IMR-90 (cell line): Measurements from ENCODE around the gene PHF11. TPM values are rescaled to one million over a fixed set of nuclear protein-coding genes. Genes with fewer than 3 reads are reported as not detected.

Experiments used
- ATAC-seq: fragments of 200-7000 bp; cut with Tn5 transposase; 2 replicates; pipeline ENCODE4 v1.9.1; 2020; ENCODE audit warnings: low read depth, mild to moderate bottlenecking, moderate library complexity
- BruUV-seq: library from RNA; stranded (reverse); fragments of 400-500 nt; replicated peaks from 2 replicates; lab custom pipeline; 2021; lab: Mats Ljungman, UMichigan
- CTCF ChIA-PET: fragments of 300-600 bp; formaldehyde crosslinking; extraction: SDS; loops from one replicate; lab custom pipeline; 2021; ENCODE audit warnings: antibody characterized with exemption; lab: Yijun Ruan, JAX
- POLR2A ChIA-PET: fragments of 300-600 bp; sonication (Branson Sonifier 250); formaldehyde crosslinking; loops from one replicate; lab custom pipeline; 2022; ENCODE audit warnings: antibody characterized with exemption; ENCODE audit not compliant: unreplicated experiment; lab: Charles Lee
- DNase-seq: peaks from one replicate; pipeline ENCODE4 v3.0.0; 2013
- H2AFZ ChIP-seq: replicated peaks from 2 replicates; pipeline ENCODE3; 2013; ENCODE audit warnings: low read length, mild to moderate bottlenecking; ENCODE audit not compliant: poor library complexity
- H2AK5ac ChIP-seq: 2 replicates; pipeline ENCODE4 v1.6.1; 2013; ENCODE audit warnings: low read depth, low read length, inconsistent platforms
- H2AK9ac ChIP-seq: replicated peaks from 2 replicates; pipeline ENCODE3; 2013; ENCODE audit warnings: mild to moderate bottlenecking, low read depth, low read length, moderate library complexity; ENCODE audit not compliant: poor library complexity
- H2BK120ac ChIP-seq: 2 replicates; pipeline ENCODE4 v1.6.1; 2013; ENCODE audit warnings: low read depth, low read length, inconsistent platforms
- H2BK15ac ChIP-seq: 3 replicates; pipeline ENCODE4 v1.6.1; 2013; ENCODE audit warnings: low read depth, low read length, inconsistent platforms
- H2BK20ac ChIP-seq: 2 replicates; pipeline ENCODE4 v1.6.1; 2013; ENCODE audit warnings: low read depth, mild to moderate bottlenecking, inconsistent platforms, low read length, moderate library complexity
- H2BK5ac ChIP-seq: 2 replicates; pipeline ENCODE4 v1.6.1; 2013; ENCODE audit warnings: mild to moderate bottlenecking, low read depth, low read length, inconsistent platforms; ENCODE audit not compliant: poor library complexity, severe bottlenecking
- H3K14ac ChIP-seq: replicated peaks from 2 replicates; pipeline ENCODE4 v1.6.1; 2013; ENCODE audit warnings: low read depth, low read length, inconsistent platforms
- H3K18ac ChIP-seq: 2 replicates; pipeline ENCODE4 v1.6.1; 2013; ENCODE audit warnings: low read depth, low read length, control low read depth
- H3K23ac ChIP-seq: 2 replicates; pipeline ENCODE4 v1.6.1; 2013; ENCODE audit warnings: low read depth, low read length, inconsistent platforms
- H3K27ac ChIP-seq: 2 replicates; pipeline ENCODE4 v1.5.1; 2013; ENCODE audit warnings: mild to moderate bottlenecking, control low read depth, low read length; ENCODE audit not compliant: insufficient read depth
- H3K27me3 ChIP-seq: 2 replicates; pipeline ENCODE4 v1.6.1; 2013; ENCODE audit warnings: low read length; ENCODE audit not compliant: control insufficient read depth, insufficient read depth
- H3K36me3 ChIP-seq: 2 replicates; pipeline ENCODE4 v1.6.1; 2013; ENCODE audit warnings: low read length, mixed read lengths; ENCODE audit not compliant: control insufficient read depth, insufficient read depth
- H3K4ac ChIP-seq: 2 replicates; pipeline ENCODE4 v1.6.1; 2013; ENCODE audit warnings: low read depth, low read length, inconsistent platforms
- H3K4me1 ChIP-seq: 2 replicates; pipeline ENCODE4 v1.6.1; 2013; ENCODE audit warnings: low read length, mixed read lengths; ENCODE audit not compliant: control insufficient read depth, insufficient read depth
- H3K4me2 ChIP-seq: 2 replicates; pipeline ENCODE4 v1.6.1; 2013; ENCODE audit warnings: low read depth, mild to moderate bottlenecking, control low read depth, low read length, moderate library complexity
- H3K4me3 ChIP-seq: 2 replicates; pipeline ENCODE4 v1.5.1; 2013; ENCODE audit warnings: low read depth, mild to moderate bottlenecking, control low read depth, low read length, moderate library complexity; ENCODE audit not compliant: insufficient read depth
- H3K56ac ChIP-seq: 2 replicates; pipeline ENCODE4 v1.6.1; 2013; ENCODE audit warnings: low read length, inconsistent platforms; ENCODE audit not compliant: insufficient read depth; ENCODE audit errors: extremely low read depth
- H3K79me1 ChIP-seq, 2 experiments: 2 replicates each; pipeline ENCODE4 v1.6.1; 2013; ENCODE audit warnings: low read length in 2 of 2, inconsistent platforms in 1 of 2, low read depth in 1 of 2
- H3K9ac ChIP-seq: 2 replicates; pipeline ENCODE4 v1.6.1; 2013; ENCODE audit warnings: low read depth, low read length, control low read depth
- H3K9me1 ChIP-seq: 2 replicates; pipeline ENCODE4 v1.6.1; 2013; ENCODE audit warnings: low read length, inconsistent platforms; ENCODE audit not compliant: insufficient read depth
- H3K9me3 ChIP-seq: 2 replicates; pipeline ENCODE4 v1.6.1; 2013; ENCODE audit warnings: low read length; ENCODE audit not compliant: control insufficient read depth, insufficient read depth
- H4K20me1 ChIP-seq: 2 replicates; pipeline ENCODE4 v1.6.1; 2013; ENCODE audit warnings: low read length, inconsistent platforms; ENCODE audit not compliant: insufficient read depth
- H4K5ac ChIP-seq: 2 replicates; pipeline ENCODE4 v1.6.1; 2013; ENCODE audit warnings: mild to moderate bottlenecking, low read depth, low read length, control low read depth
- H4K8ac ChIP-seq, 2 experiments: 2 replicates each; pipeline ENCODE4 v1.6.1; 2013; ENCODE audit warnings: low read depth in 2 of 2, low read length in 2 of 2, control low read depth in 1 of 2, inconsistent platforms in 1 of 2
- H4K91ac ChIP-seq: 2 replicates; pipeline ENCODE4 v1.6.1; 2013; ENCODE audit warnings: low read depth, low read length, inconsistent platforms; ENCODE audit not compliant: insufficient read depth
- CEBPB ChIP-seq: IDR thresholded peaks from 2 replicates; pipeline ENCODE4 v1.6.1; 2012; ENCODE audit warnings: low read depth, low read length, improper control_type of control experiment
- CTCF ChIP-seq: conservative IDR thresholded peaks from 2 replicates; pipeline ENCODE4 v1.5.1; 2012; ENCODE audit warnings: mild to moderate bottlenecking, low read depth, low read length, improper control_type of control experiment
- WGBS, 2 experiments: methylation state at CpG; one replicate each; pipeline versions ENCODE4 v1.1.5 to v1.1.7; 2013; ENCODE audit warnings: missing lambda C conversion rate in 2 of 2; ENCODE audit not compliant: insufficient read length in 1 of 2; ENCODE audit errors: extremely low coverage in 2 of 2; 5-methylcytosine and 5-hydroxymethylcytosine counted together
- dilution Hi-C: fragments of 300-500 bp; cut with HindIII; formaldehyde crosslinking; loops from one replicate; pipeline ENCODE4 v1.14.3; 2018; ENCODE audit warnings: low sequenced_read_pairs; ENCODE audit not compliant: unreplicated experiment
- in situ Hi-C: fragments of 300-500 bp; cut with MboI; formaldehyde crosslinking; loops from 3 replicates; pipeline ENCODE4 v1.14.3; 2019; ENCODE audit warnings: low sequenced_read_pairs, inconsistent platforms, mixed read lengths
- intact Hi-C: fragments of 100-400 bp; cut with micrococcal nuclease; formaldehyde crosslinking; loops from 2 replicates; pipeline ENCODE4 v1.10.0; 2022
- polyA plus RNA-seq, 3 experiments: library from polyadenylated mRNA; depleted of rRNA; stranded (reverse); fragments of >200 nt; gene quantifications; 2 replicates each; pipeline ENCODE4 v1.2.3, GENCODE V29; 2012; ENCODE audit warnings: low replicate concordance in 1 of 3
- total RNA-seq: library from RNA; depleted of rRNA; stranded (reverse); fragments of >200 nt; gene quantifications from 2 replicates; pipeline ENCODE4 v1.2.3, GENCODE V29; 2012

The PHF11 gene
- total and polyA plus RNA-seq, 2 of the 4 experiments (the other 2 are of a cell fraction), result 3.9 to 15.4 TPM

GRCh38 chr13:49527123-49527522 lies 31.4 kb downstream of the PHF11 start:
- Histone ChIP-seq H3K14ac (no peak overlapping the region), H3K18ac (no peak overlapping the region), H2BK5ac (no peak overlapping the region), H3K9me1 (peaks cover 5% of the 10 kb centered on the region), H3K36me3 (peaks cover 6% of the 10 kb centered on the region), H3K4me3 (no peak overlapping the region), H2AFZ (no peak overlapping the region), H2AK5ac (no peak overlapping the region), H4K5ac (no peak overlapping the region), H2AK9ac (peak overlapping the region; percentile 61), H3K4ac (no peak overlapping the region), H2BK120ac (no peak overlapping the region), H3K23ac (no peak overlapping the region), H3K27ac (no peak overlapping the region), H3K4me1 (no peaks in the 10 kb centered on the region; the same call in 1 of the 2 replicates), H3K9ac (no peak overlapping the region), H3K9me3 (no peaks in the 10 kb centered on the region), H4K91ac (no peak overlapping the region), H4K8ac (no peak overlapping the region), H3K56ac (no peak overlapping the region), H2BK20ac (no peak overlapping the region), H3K27me3 (no peaks in the 10 kb centered on the region), H3K79me1 (no peaks in the 10 kb centered on the region; a peak in 1 of 4 replicates), H2BK15ac (no peak overlapping the region), H3K4me2 (no peak overlapping the region), H4K20me1 (no peaks in the 10 kb centered on the region)
- DNase-seq, result no peak
- in situ Hi-C loops, result no loop called here
- no CpG with 5 or more reads among the region's 2 CpGs for WGBS, 2 experiments
- intact Hi-C loops, result no loop called here
- CTCF ChIA-PET, result no interaction called here
- dilution Hi-C loops, result no loop called here
- 0 out of 2 replicates have a peak, but pooled peaks have one; percentile 27 for TF ChIP-seq CEBPB
- no peak for TF ChIP-seq CTCF
- ATAC-seq, result peak; percentile 37; the same call in 1 of the 2 replicates
- POLR2A ChIA-PET, result no interaction called here
- BruUV-seq, result no TSS peak
